Keratinocyte (primary cell): Measurements from ENCODE around the gene ZFYVE28. TPM values are rescaled to one million over a fixed set of nuclear protein-coding genes. Genes with fewer than 3 reads are reported as not detected.

Experiments used
- DNase-seq: peaks from one replicate; pipeline ENCODE4 v3.0.0-alpha.2; 2011; ENCODE audit warnings: low read depth, missing footprints, low spot score
- FAIRE-seq: peaks from 2 replicates; lab custom pipeline; 2011; peaks lifted over from hg19 to GRCh38; lab: Jason Lieb, UNC
- H2AFZ ChIP-seq: 2 replicates; pipeline ENCODE4 v1.6.0; 2012; ENCODE audit warnings: low read length, control low read depth, inconsistent platforms; ENCODE audit not compliant: control insufficient read depth
- H3K27ac ChIP-seq: 2 replicates; pipeline ENCODE4 v1.5.1; 2011; ENCODE audit warnings: low read length; ENCODE audit not compliant: control insufficient read depth, insufficient read depth
- H3K27me3 ChIP-seq: 3 replicates; pipeline ENCODE4 v1.6.0; 2011; ENCODE audit warnings: low read length; ENCODE audit not compliant: control insufficient read depth, insufficient read depth; ENCODE audit errors: extremely low read depth
- H3K36me3 ChIP-seq, 2 experiments: 2 replicates in 1 of 2; 3 replicates in 1 of 2; pipeline ENCODE4 v1.5.1; 2011; ENCODE audit warnings: low read length in 2 of 2, mild to moderate bottlenecking in 1 of 2; ENCODE audit not compliant: control insufficient read depth in 2 of 2, insufficient read depth in 2 of 2; ENCODE audit errors: extremely low read depth in 1 of 2
- H3K4me1 ChIP-seq: 3 replicates; pipeline ENCODE4 v1.5.1; 2011; ENCODE audit warnings: low read length; ENCODE audit not compliant: control insufficient read depth, insufficient read depth; ENCODE audit errors: extremely low read depth
- H3K4me2 ChIP-seq: 3 replicates; pipeline ENCODE4 v1.6.0; 2011; ENCODE audit warnings: low read depth, low read length; ENCODE audit not compliant: control insufficient read depth, insufficient read depth; ENCODE audit errors: extremely low read depth
- H3K4me3 ChIP-seq, 3 experiments: fragments of 200-600 bp in 1 of 3; sonication (generic) in 1 of 3; 2 replicates in 2 of 3; 3 replicates in 1 of 3; pipeline ENCODE4 v1.5.1; 2011 to 2016; ENCODE audit warnings: low read length in 3 of 3, mild to moderate bottlenecking in 3 of 3, control low read depth in 2 of 3, inconsistent platforms in 1 of 3, low read depth in 1 of 3, mixed read lengths in 1 of 3, mixed run types in 1 of 3, moderate library complexity in 1 of 3; ENCODE audit not compliant: control insufficient read depth in 2 of 3, insufficient read depth in 2 of 3; ENCODE audit errors: extremely low read depth in 1 of 3
- H3K79me2 ChIP-seq: 2 replicates; pipeline ENCODE4 v1.6.0; 2012; ENCODE audit warnings: low read length; ENCODE audit not compliant: control insufficient read depth, insufficient read depth
- H3K9ac ChIP-seq: 3 replicates; pipeline ENCODE4 v1.6.0; 2011; ENCODE audit warnings: low read length; ENCODE audit not compliant: control insufficient read depth, insufficient read depth; ENCODE audit errors: extremely low read depth
- H3K9me1 ChIP-seq: 3 replicates; pipeline ENCODE4 v1.6.0; 2011; ENCODE audit warnings: low read length; ENCODE audit not compliant: control insufficient read depth, insufficient read depth; ENCODE audit errors: extremely low read depth
- H3K9me3 ChIP-seq: 2 replicates; pipeline ENCODE4 v1.5.1; 2012; ENCODE audit warnings: low read depth, low read length; ENCODE audit not compliant: control insufficient read depth
- H4K20me1 ChIP-seq: 3 replicates; pipeline ENCODE4 v1.6.0; 2011; ENCODE audit warnings: low read length; ENCODE audit not compliant: control insufficient read depth, insufficient read depth; ENCODE audit errors: extremely low read depth
- CTCF ChIP-seq, 3 experiments: IDR thresholded peaks in 1 of 3; conservative IDR thresholded peaks in 1 of 3; optimal IDR thresholded peaks in 1 of 3; 2 replicates in 2 of 3; 3 replicates in 1 of 3; pipeline versions ENCODE3 to v1.5.1; 2011; ENCODE audit warnings: low read length in 3 of 3, mild to moderate bottlenecking in 3 of 3, moderate library complexity in 2 of 3, control low read depth in 1 of 3, inconsistent platforms in 1 of 3; ENCODE audit not compliant: insufficient read depth in 2 of 3; ENCODE audit errors: extremely low read depth in 1 of 3
- EZH2 ChIP-seq: IDR thresholded peaks from one replicate; pipeline ENCODE4 v1.6.1; 2012; ENCODE audit warnings: inconsistent platforms, mild to moderate bottlenecking, low read length, moderate library complexity
- dilution Hi-C: fragments of 300-500 bp; cut with MboI; formaldehyde crosslinking; loops from one replicate; pipeline ENCODE4 v1.7.0; 2020; ENCODE audit warnings: low sequenced_read_pairs; ENCODE audit not compliant: extremely low pct_ligation_motif_present
- polyA plus RNA-seq, 5 experiments: library from polyadenylated mRNA; depleted of rRNA in 3 of 5; stranded (reverse) in 3 of 5; stranded (forward) in 1 of 5; unstranded in 1 of 5; fragments of >200 nt; gene quantifications; 1 replicate in 1 of 5; 2 replicates in 3 of 5; 3 replicates in 1 of 5; pipeline versions ENCODE4 v1.2.1 to v1.2.3, GENCODE V29; 2011 to 2012; ENCODE audit warnings: missing spikeins in 2 of 5, low read depth in 1 of 5, low replicate concordance in 1 of 5

Gene ZFYVE28
- polyA plus RNA-seq, 1 donor (not counting 4 experiments of a cell fraction or from before 2014, with no cell fraction given): 0.33 TPM

GRCh38 chr4:2402941-2403340, 15.5 kb downstream of the ZFYVE28 start:
- dilution Hi-C loops: no loop called here
- no peak for FAIRE-seq
- Histone ChIP-seq H3K27ac (no peak overlapping the region), H3K27me3 (peaks cover 29% of the 10 kb centered on the region), H4K20me1 (peaks cover 2% of the 10 kb centered on the region), H3K9me3 (no peaks in the 10 kb centered on the region), H3K9me1 (no peaks in the 10 kb centered on the region), H2AFZ (no peak overlapping the region), H3K4me3 (no peak overlapping the region), H3K79me2 (no peaks in the 10 kb centered on the region), H3K36me3 (no peaks in the 10 kb centered on the region), H3K4me2 (no peak overlapping the region), H3K9ac (no peak overlapping the region), H3K4me1 (peaks cover 6% of the 10 kb centered on the region)
- TF ChIP-seq EZH2 (no peak), CTCF (optimal IDR thresholded peaks at IDR 0.05 in 1 of 3, IDR thresholded peaks at IDR 0.05 in 1 of 3, conservative IDR thresholded peaks at IDR 0.05 in 1 of 3; ENCODE audit: extremely low read depth in 1 of 3, insufficient read depth in 2 of 3, low read length in 3 of 3) (no peak)
- DNase-seq: no peak

GRCh38 chr4:2402048-2402842, 16.2 kb downstream of the ZFYVE28 start:
- FAIRE-seq: no peak
- DNase-seq: no peak
- Histone ChIP-seq H3K79me2 (no peaks in the 10 kb centered on the region), H3K4me3 (no peak overlapping the region), H3K9ac (no peak overlapping the region), H3K36me3 (no peaks in the 10 kb centered on the region), H3K27ac (no peak overlapping the region), H4K20me1 (peaks cover 2% of the 10 kb centered on the region), H2AFZ (no peak overlapping the region), H3K9me3 (no peaks in the 10 kb centered on the region), H3K27me3 (peaks cover 29% of the 10 kb centered on the region), H3K9me1 (no peaks in the 10 kb centered on the region), H3K4me1 (peaks cover 6% of the 10 kb centered on the region), H3K4me2 (peak overlapping the region; percentile 39)
- no peak for TF ChIP-seq CTCF (optimal IDR thresholded peaks at IDR 0.05 in 1 of 3, IDR thresholded peaks at IDR 0.05 in 1 of 3, conservative IDR thresholded peaks at IDR 0.05 in 1 of 3; ENCODE audit: extremely low read depth in 1 of 3, insufficient read depth in 2 of 3, low read length in 3 of 3)
- TF ChIP-seq EZH2: peak; percentile 54
- dilution Hi-C loops: no loop called here
